NCI-H2029 (cell line): Measurements from ENCODE around the gene CPHXL2.

ENCODE experiments used
- DNase-seq: peaks from one replicate; lab custom pipeline; 2025; lab: John Stamatoyannopoulos, UW

Gene CPHXL2

GRCh38 chr16:75676909-75677308, at the start of gene CPHXL2:
Gene CPHXL2, minus strand, starts transcription at chr16:75677009. Its CDS starts 10 bp downstream, at chr16:75676999.
- DNase-seq = no peak

- no peak for DNase-seq
Observed at GRCh38 chr16:75726390-75726789, 49.6 kb upstream of the CPHXL2 start, which contains the start of gene CPHXL. Gene CPHXL, minus strand, starts transcription at chr16:75726490. Its CDS starts 48 bp downstream, at chr16:75726442.

GRCh38 chr16:75718452-75718851, 41.6 kb upstream of the CPHXL2 start:
- no peak for DNase-seq

GRCh38 chr16:75714661-75715060, 37.9 kb upstream of the CPHXL2 start:
- DNase-seq = no peak

GRCh38 chr16:75710344-75710743, 33.5 kb upstream of the CPHXL2 start:
- DNase-seq = no peak

GRCh38 chr16:75703306-75703705, 26.5 kb upstream of the CPHXL2 start:
- DNase-seq = no peak

GRCh38 chr16:75702242-75702641, 25.4 kb upstream of the CPHXL2 start:
- DNase-seq = no peak

GRCh38 chr16:75701361-75701760, 24.6 kb upstream of the CPHXL2 start, which contains the start of gene DUXB:
Gene DUXB, minus strand, starts transcription at chr16:75701461. Its CDS starts 43 bp downstream, at chr16:75701418.
- DNase-seq = no peak

GRCh38 chr16:75697571-75697970, 20.8 kb upstream of the CPHXL2 start:
- no peak for DNase-seq

- no peak for DNase-seq
Observed at GRCh38 chr16:75695708-75696107, 18.9 kb upstream of the CPHXL2 start.

GRCh38 chr16:75687361-75687760, 10.6 kb upstream of the CPHXL2 start:
- DNase-seq = no peak

- no peak for DNase-seq
Observed at GRCh38 chr16:75682308-75682707, 5.5 kb upstream of the CPHXL2 start.

GRCh38 chr16:75679366-75679765, 2.6 kb upstream of the CPHXL2 start:
- no peak for DNase-seq

GRCh38 chr16:75667503-75667902, 9.3 kb downstream of the CPHXL2 start:
- no peak for DNase-seq

- no peak for DNase-seq
Observed at GRCh38 chr16:75660726-75661302, 16.0 kb downstream of the CPHXL2 start.

- DNase-seq = no peak
Observed at GRCh38 chr16:75660321-75660720, 16.5 kb downstream of the CPHXL2 start.

- no peak for DNase-seq
Observed at GRCh38 chr16:75658175-75658574, 18.6 kb downstream of the CPHXL2 start.

- no peak for DNase-seq
Observed at GRCh38 chr16:75653922-75654321, 22.9 kb downstream of the CPHXL2 start.

GRCh38 chr16:75648265-75649076, 28.3 kb downstream of the CPHXL2 start:
- peak; percentile 34 for DNase-seq

- peak; percentile 75 for DNase-seq
Observed at GRCh38 chr16:75647492-75648264, 29.1 kb downstream of the CPHXL2 start, which contains the start of the genes KARS1 and TERF2IP. Gene KARS1, minus strand, starts transcription at chr16:75647665. Its CDS starts 26 bp downstream, at chr16:75647639. Gene TERF2IP, plus strand, starts transcription at chr16:75647773. Its CDS starts 110 bp downstream, at chr16:75647883.

- DNase-seq = no peak
Observed at GRCh38 chr16:75647112-75647491, 29.7 kb downstream of the CPHXL2 start.

- DNase-seq = no peak
Observed at GRCh38 chr16:75644240-75645012, 32.4 kb downstream of the CPHXL2 start.
